Measurements from ENCODE around the gene MAPK8IP3.

Gene MAPK8IP3

DNA sequence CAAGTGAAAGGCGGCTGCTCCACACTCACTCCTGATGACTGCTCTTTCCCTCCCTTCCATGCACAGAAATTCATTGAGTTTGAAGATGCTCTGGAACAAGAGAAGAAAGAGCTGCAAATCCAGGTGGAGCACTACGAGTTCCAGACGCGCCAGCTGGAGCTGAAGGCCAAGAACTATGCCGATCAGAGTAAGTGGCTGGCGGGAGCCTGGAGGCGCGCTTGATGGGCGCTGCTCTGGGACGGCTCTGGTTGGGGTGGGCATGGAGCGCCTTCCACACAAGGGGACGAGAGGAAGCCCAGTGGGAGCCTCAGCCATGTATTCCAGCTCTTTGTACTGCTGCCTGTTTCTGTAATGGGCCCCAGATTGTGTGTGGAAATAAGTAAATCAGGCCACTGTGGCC, 18.5 kb downstream of the MAPK8IP3 start:
- peaks cover 24% of the 10 kb centered on the region for H3K36me3 ChIP-seq (ENCODE audit: control insufficient read depth, insufficient read depth, low read length)
- H3K4me3 ChIP-seq (replicated peaks; ENCODE audit: low read depth, low read length) = no peak overlapping the region
- TF ChIP-seq, protein P1, sequence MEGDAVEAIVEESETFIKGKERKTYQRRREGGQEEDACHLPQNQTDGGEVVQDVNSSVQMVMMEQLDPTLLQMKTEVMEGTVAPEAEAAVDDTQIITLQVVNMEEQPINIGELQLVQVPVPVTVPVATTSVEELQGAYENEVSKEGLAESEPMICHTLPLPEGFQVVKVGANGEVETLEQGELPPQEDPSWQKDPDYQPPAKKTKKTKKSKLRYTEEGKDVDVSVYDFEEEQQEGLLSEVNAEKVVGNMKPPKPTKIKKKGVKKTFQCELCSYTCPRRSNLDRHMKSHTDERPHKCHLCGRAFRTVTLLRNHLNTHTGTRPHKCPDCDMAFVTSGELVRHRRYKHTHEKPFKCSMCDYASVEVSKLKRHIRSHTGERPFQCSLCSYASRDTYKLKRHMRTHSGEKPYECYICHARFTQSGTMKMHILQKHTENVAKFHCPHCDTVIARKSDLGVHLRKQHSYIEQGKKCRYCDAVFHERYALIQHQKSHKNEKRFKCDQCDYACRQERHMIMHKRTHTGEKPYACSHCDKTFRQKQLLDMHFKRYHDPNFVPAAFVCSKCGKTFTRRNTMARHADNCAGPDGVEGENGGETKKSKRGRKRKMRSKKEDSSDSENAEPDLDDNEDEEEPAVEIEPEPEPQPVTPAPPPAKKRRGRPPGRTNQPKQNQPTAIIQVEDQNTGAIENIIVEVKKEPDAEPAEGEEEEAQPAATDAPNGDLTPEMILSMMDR (IDR thresholded peaks at IDR 0.05; ENCODE audit: insufficient read depth, low read length, poor library complexity, severe bottlenecking) = no peak
- H3K27me3 ChIP-seq (replicated peaks; ENCODE audit: control insufficient read depth, insufficient read depth, low read length) = no peaks in the 10 kb centered on the region
- no peak for DNase-seq (ENCODE audit: extremely low read depth, insufficient read length)

DNA sequence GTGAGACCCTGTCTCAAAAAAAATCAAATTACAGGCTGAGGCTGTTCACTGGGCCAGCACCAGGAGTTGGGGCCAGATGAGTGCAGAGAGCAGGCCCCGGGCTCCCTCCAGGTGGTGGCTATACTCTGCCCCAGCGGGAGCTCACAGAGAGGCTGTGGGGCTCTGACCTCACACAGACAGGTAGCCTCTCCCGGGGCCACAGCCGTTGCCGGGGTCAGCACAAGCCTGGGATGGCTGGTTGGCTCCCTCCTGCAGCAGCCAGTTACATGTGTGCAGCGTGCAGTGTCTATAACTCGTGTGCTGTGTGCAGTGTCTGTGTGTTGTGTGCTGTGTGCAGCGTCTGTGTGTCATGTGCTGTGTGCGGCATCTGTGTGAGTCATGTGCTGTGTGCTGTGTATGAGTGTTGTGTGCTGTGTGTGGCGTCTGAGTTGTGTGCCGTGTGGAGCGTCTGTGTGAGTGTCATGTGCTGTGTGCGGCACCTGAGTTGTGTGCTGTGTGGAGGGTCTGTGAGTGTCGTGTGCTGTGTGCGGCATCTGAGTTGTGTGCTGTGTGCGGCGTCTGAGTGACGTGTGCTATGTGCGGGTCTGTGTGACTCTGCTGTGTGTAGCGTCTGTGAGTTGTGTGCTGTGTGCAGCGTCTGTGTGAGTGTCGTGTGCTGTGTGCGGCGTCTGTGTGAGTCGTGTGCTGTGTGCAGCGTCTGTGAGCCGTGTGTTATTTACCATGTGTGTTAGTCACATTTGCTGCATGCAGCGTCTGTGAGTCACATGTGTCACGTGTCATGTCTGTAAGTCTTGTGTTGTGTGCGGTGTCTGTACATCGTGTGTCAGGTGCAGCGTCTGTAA, 20.9 kb downstream of the MAPK8IP3 start:
- H3K27me3 ChIP-seq (replicated peaks; ENCODE audit: control insufficient read depth, insufficient read depth, low read length) = no peaks in the 10 kb centered on the region
- peaks cover 28% of the 10 kb centered on the region for H3K36me3 ChIP-seq (ENCODE audit: control insufficient read depth, insufficient read depth, low read length)
- TF ChIP-seq, protein P1 (IDR thresholded peaks at IDR 0.05; ENCODE audit: insufficient read depth, low read length, poor library complexity, severe bottlenecking) = no peak
- DNase-seq (ENCODE audit: extremely low read depth, insufficient read length) = no peak
- H3K4me3 ChIP-seq (replicated peaks; ENCODE audit: low read depth, low read length) = no peak overlapping the region

DNA sequence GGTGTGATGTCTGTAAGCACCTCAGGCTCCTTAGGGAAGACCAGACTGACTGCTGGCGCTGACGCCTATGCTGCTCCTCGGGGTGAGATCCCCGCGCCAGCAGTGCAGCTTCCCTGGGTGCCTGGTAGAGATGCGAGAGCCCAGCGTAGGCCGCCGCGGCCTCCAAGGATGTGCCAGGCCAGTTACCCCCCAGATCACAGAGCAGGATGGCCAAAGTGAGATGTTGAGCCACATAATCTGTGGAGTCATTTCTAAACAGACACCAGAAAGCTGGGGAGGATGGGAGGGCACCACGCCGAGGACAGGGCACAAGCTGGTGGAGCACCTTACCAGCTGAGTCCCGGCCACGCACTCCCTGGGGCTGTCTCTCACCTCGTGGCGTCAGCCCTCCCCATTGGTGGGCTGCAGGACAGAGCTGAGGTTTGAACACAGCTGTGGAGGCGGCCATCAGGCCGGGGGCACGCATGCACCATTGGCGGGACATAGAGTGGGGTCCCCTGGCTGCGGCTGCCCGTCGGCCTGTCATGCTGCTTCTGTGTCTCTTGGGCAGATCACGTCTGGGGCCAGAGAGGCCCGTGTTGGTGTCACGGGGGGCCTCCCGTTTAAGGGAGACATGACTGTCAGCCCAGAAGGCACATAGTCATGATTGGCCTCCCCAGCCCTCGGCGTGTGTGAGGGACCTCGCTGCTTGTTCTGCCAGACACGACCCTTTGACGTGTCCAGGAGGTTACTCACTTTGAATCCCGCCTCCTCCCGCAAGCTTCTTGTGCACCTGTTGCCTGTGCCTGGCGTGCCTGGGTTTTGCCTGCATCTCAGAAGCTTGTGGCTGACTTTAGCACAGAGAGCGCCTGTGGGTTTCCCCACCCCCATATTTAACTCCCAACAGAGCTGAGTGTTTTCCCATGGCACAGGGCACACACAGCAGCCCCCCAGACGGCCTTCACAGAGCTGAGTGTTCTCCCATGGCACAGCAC, 21.9 kb downstream of the MAPK8IP3 start:
- TF ChIP-seq, protein P1 (IDR thresholded peaks at IDR 0.05; ENCODE audit: insufficient read depth, low read length, poor library complexity, severe bottlenecking) = no peak
- no peak overlapping the region for H3K4me3 ChIP-seq (replicated peaks; ENCODE audit: low read depth, low read length)
- no peak for DNase-seq (ENCODE audit: extremely low read depth, insufficient read length)

DNA sequence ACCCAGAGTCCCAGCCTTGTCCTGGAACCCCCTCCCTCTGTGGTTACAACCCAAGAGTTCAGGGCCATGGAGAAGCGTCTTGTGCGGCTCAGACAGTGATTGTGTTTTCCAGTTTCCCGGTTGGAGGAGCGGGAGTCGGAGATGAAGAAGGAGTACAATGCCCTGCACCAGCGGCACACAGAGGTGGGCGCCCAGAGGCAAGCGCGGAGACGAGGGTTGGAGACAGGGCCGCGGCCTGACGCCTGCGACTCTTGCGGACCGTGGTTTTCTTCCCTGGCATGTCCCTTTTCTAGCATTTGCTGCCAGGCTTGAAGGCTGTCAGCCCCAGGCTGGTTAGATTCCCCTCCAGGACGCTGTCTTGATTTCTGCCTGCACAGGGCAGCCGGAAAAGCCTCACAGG, 23.0 kb downstream of the MAPK8IP3 start:
- Histone ChIP-seq H3K4me3 (replicated peaks; ENCODE audit: low read depth, low read length) (no peak overlapping the region), H3K36me3 (ENCODE audit: control insufficient read depth, insufficient read depth, low read length) (peaks cover 46% of the 10 kb centered on the region)
- DNase-seq (ENCODE audit: extremely low read depth, insufficient read length) = no peak

More for the DNA sequence above, 21.9 kb downstream of the MAPK8IP3 start:
- H3K36me3 ChIP-seq (ENCODE audit: control insufficient read depth, insufficient read depth, low read length) = peaks cover 38% of the 10 kb centered on the region
- no peaks in the 10 kb centered on the region for H3K27me3 ChIP-seq (replicated peaks; ENCODE audit: control insufficient read depth, insufficient read depth, low read length)

DNA sequence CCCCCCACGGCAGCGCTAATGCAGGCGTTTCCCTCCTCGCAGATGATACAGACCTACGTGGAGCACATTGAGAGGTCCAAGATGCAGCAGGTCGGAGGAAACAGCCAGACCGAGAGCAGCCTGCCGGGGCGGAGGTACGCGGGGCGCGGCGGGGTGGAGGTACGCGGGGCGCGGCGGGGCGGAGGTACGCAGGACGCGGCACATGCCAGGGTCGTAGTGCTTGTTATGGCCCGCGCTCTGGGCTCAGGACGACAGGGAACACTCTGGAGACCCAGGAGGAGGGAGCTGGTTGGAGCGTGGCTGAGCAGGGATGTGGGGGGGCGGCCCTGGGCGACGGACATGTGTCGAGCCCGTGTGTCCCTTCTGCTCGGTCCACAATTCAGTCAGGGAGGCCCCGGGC, 23.4 kb downstream of the MAPK8IP3 start:
- TF ChIP-seq, protein P1 (IDR thresholded peaks at IDR 0.05; ENCODE audit: insufficient read depth, low read length, poor library complexity, severe bottlenecking) = no peak
- Histone ChIP-seq H3K27me3 (replicated peaks; ENCODE audit: control insufficient read depth, insufficient read depth, low read length) (no peaks in the 10 kb centered on the region), H3K36me3 (ENCODE audit: control insufficient read depth, insufficient read depth, low read length) (peaks cover 45% of the 10 kb centered on the region), H3K4me3 (replicated peaks; ENCODE audit: low read depth, low read length) (no peak overlapping the region)
- DNase-seq (ENCODE audit: extremely low read depth, insufficient read length) = no peak

More for the DNA sequence above, 23.0 kb downstream of the MAPK8IP3 start:
- H3K27me3 ChIP-seq (replicated peaks; ENCODE audit: control insufficient read depth, insufficient read depth, low read length) = no peaks in the 10 kb centered on the region
- TF ChIP-seq, protein P1 (IDR thresholded peaks at IDR 0.05; ENCODE audit: insufficient read depth, low read length, poor library complexity, severe bottlenecking) = no peak

All from GM06990 (cell line).